Activated naive CD4-positive, alpha-beta T cell treated with anti-CD3 and anti-CD28 coated beads, Interleukin-2, amount 10 ng/mL, durations not matched to agents 7 days and 5 days (primary cell): Measurements from ENCODE around the gene TAOK2.

Experiments
- CTCF ChIA-PET: fragments of 350-600 bp; sonication (Branson Sonifier 250); formaldehyde crosslinking; loops from one replicate; lab custom pipeline; 2021; ENCODE audit warnings: antibody characterized with exemption; lab: Charles Lee
- DNase-seq: peaks from one replicate; pipeline ENCODE4 v3.0.0-alpha.2; 2020
- H3K27ac Mint-ChIP-seq: one replicate; pipeline ENCODE4 v1.8.0; 2021; ENCODE audit warnings: mild to moderate bottlenecking, moderate library complexity, mixed read lengths
- H3K27me3 Mint-ChIP-seq: one replicate; pipeline ENCODE4 v1.8.0; 2021; ENCODE audit warnings: mild to moderate bottlenecking, mixed read lengths
- H3K36me3 Mint-ChIP-seq: one replicate; pipeline ENCODE4 v1.8.0; 2021; ENCODE audit warnings: mixed read lengths
- H3K4me1 Mint-ChIP-seq: one replicate; pipeline ENCODE4 v1.8.0; 2021; ENCODE audit warnings: mixed read lengths
- H3K4me3 Mint-ChIP-seq: one replicate; pipeline ENCODE4 v1.8.0; 2021; ENCODE audit warnings: mild to moderate bottlenecking, moderate library complexity, mixed read lengths
- H3K9me3 Mint-ChIP-seq: one replicate; pipeline ENCODE4 v1.8.0; 2021; ENCODE audit warnings: mixed read lengths

Gene TAOK2

DNA sequence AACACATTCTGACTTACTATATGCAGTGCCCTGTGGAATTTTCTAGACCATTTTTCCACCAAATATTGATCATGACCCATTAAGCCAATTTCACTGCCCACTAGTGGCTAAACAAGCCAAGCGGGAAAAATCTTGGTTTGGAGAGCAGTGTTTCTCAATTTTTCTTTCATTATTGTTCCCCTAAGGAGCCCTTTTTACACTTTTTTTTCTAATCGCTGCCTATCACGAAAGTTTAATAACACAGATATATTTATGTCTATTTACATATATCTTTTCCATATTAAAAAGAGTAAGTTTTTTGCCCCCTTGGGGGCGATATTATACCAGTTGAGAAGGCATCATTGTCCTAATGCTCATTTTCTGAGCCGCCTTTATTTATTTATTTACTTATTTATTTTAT is 68.2 kb downstream of the TAOK2 start:
- Mint-ChIP-seq H3K27me3 (peaks cover 38% of the 10 kb centered on the region), H3K36me3 (no peaks in the 10 kb centered on the region), H3K4me1 (no peaks in the 10 kb centered on the region), H3K4me3 (no peak overlapping the region), H3K9me3 (no peaks in the 10 kb centered on the region), H3K27ac (no peak overlapping the region)
- CTCF ChIA-PET: interaction anchor here (0.9 to 3.4 kb wide), 3 partner anchors 10 to 70 kb away, joined by 3 to 16 read pairs (median 3); partner anchors contain the start of gene TLCD3B
- no peak for DNase-seq
